HL-60 (cell line): ENCODE results near the gene XPA.

Experiments
- CTCF ChIP-seq: IDR thresholded peaks from one replicate; pipeline ENCODE4 v1.5.1; 2011; ENCODE audit warnings: low read length, control low read depth, inconsistent platforms; ENCODE audit not compliant: insufficient read depth
- TF ChIP-seq, protein P1 (sequence below): IDR thresholded peaks from 2 replicates; pipeline ENCODE4 v1.6.1; 2012; ENCODE audit warnings: low read depth; ENCODE audit not compliant: insufficient replicate concordance

- TF ChIP-seq CTCF, result no peak
- TF ChIP-seq, protein P1, sequence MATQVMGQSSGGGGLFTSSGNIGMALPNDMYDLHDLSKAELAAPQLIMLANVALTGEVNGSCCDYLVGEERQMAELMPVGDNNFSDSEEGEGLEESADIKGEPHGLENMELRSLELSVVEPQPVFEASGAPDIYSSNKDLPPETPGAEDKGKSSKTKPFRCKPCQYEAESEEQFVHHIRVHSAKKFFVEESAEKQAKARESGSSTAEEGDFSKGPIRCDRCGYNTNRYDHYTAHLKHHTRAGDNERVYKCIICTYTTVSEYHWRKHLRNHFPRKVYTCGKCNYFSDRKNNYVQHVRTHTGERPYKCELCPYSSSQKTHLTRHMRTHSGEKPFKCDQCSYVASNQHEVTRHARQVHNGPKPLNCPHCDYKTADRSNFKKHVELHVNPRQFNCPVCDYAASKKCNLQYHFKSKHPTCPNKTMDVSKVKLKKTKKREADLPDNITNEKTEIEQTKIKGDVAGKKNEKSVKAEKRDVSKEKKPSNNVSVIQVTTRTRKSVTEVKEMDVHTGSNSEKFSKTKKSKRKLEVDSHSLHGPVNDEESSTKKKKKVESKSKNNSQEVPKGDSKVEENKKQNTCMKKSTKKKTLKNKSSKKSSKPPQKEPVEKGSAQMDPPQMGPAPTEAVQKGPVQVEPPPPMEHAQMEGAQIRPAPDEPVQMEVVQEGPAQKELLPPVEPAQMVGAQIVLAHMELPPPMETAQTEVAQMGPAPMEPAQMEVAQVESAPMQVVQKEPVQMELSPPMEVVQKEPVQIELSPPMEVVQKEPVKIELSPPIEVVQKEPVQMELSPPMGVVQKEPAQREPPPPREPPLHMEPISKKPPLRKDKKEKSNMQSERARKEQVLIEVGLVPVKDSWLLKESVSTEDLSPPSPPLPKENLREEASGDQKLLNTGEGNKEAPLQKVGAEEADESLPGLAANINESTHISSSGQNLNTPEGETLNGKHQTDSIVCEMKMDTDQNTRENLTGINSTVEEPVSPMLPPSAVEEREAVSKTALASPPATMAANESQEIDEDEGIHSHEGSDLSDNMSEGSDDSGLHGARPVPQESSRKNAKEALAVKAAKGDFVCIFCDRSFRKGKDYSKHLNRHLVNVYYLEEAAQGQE, result no peak
These were observed 36.3 kb downstream of the XPA start for GRCh38 chr9:97660847-97661246.
